ENCODE data around the gene RNPEP. TPM values are rescaled to one million over a fixed set of nuclear protein-coding genes. Genes with fewer than 3 reads are reported as not detected.
A peak's percentile ranks its signal among the peaks of the same experiment; 100 is the strongest.

RNPEP gene
- total and polyA plus RNA-seq, 11 donors: 12.4 to 36.2 (median 15.6) TPM

DNA sequence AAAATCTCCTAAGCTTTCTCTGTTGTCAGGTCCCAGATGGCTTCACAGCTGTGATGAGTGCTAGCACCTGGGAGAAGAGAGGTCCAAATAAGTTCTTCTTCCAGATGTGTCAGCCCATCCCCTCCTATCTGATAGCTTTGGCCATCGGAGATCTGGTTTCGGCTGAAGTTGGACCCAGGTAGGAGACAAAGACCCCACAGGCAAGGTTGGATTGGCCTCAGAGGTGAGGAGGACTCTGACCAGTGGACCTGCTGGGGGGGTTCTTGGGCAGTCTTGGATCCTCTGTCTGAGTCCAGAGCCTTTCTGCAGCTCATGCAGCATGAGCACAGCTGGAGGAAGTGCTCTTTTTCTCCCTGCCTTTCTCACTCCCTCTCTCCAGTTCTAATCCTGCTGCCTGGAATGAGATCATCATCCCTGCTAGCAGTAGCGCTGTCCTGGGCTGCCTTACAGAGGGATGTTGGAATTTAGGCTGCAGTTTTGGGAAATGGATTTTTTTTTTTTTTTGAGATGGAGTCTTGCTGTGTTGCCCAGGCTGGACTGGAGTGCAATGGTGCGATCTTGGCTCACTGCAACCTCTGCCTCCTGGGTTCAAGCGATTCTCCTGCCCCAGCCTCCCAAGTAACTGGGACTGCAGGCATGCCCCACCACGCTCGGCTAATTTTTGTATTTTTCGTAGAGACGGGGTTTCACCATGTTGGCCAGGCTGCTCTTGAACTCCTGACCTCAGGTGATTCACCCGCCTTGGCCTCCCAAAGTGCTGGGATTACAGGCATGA lies 7.1 kb downstream of the RNPEP start:
- Histone ChIP-seq H3K4me3 (no peak overlapping the region), H3K4me1 (peaks cover 0 to 36% (median 11%) of the 10 kb centered on the region in 12 donors), H3K36me3 (peaks cover 0 to 62% (median 60%) of the 10 kb centered on the region in 9 donors), H3K27me3 (no peaks in the 10 kb centered on the region), H3K27ac (peak overlapping the region in 3 of 12 donors; percentile 24 to 40 (median 35)), H3K9me3 (no peaks in the 10 kb centered on the region)
- ATAC-seq (no peak), DNase-seq (peak in 1 of 5 donors; percentile 7)
- WGBS, 4 donors: 93 to 96% (median 96%) methylated on average over 10 of the region's 10 CpGs
- TF ChIP-seq POLR2A (IDR thresholded peaks at IDR 0.05) (no peak), CTCF (IDR thresholded peaks at IDR 0.05) (no peak)
- intact Hi-C loops (cut with DNase I): loop anchor here in 2 of 10 donors (10.0 kb wide), 2 partner anchors 285 to 455 kb away; partner anchors contain the start of gene NAV1 (in 1 of the 2)

DNA sequence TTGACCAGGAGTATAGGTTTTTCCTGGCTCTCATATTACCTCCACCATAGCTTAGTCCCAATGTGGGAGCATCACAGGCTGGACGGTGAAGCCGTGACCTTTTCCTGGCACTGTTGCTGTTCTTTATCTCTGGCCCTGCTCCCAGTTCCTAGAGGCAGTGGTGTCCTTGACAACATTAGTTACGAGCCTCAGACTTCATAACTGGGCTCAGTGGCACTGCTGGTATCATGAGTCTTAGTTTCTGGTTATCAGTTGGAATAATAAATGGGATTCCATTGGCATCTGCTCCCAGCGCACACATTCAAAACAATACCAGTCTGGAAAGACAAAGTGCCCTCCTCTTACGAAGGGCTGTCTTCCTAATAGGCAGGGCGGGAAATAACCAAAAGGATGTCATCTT lies 8.0 kb downstream of the RNPEP start:
- Histone ChIP-seq H3K27me3 (no peaks in the 10 kb centered on the region), H3K9me3 (no peaks in the 10 kb centered on the region), H3K4me3 (no peak overlapping the region), H3K27ac (peak overlapping the region in 7 of 12 donors; percentile 10 to 46 (median 36)), H3K36me3 (peaks cover 0 to 71% (median 67%) of the 10 kb centered on the region in 9 donors), H3K4me1 (peaks cover 0 to 29% (median 8%) of the 10 kb centered on the region in 12 donors)
- TF ChIP-seq POLR2A (IDR thresholded peaks at IDR 0.05) (no peak), CTCF (IDR thresholded peaks at IDR 0.05) (no peak)
- WGBS, 4 donors: 40 to 42% (median 40%) methylated on average over 6 of the region's 6 CpGs
- ATAC-seq (peak; percentile 92 to 95 (median 94)), DNase-seq (peak in 4 of 5 donors; percentile 67 to 76 (median 73))
- intact Hi-C loops (cut with DNase I): no loop called here

GRCh38 chr1:201999625-202000238 lies 17.3 kb downstream of the RNPEP start:
- Histone ChIP-seq H3K4me1 (peaks cover 0 to 4% (median 0%) of the 10 kb centered on the region in 12 donors), H3K27me3 (no peaks in the 10 kb centered on the region), H3K9me3 (no peaks in the 10 kb centered on the region), H3K27ac (no peak overlapping the region), H3K4me3 (no peak overlapping the region), H3K36me3 (peaks cover 0 to 99% (median 93%) of the 10 kb centered on the region in 9 donors)
- ATAC-seq: peak in 3 of 4 donors; percentile 47 to 68 (median 63)
- DNase-seq: no peak
- intact Hi-C loops (cut with DNase I): no loop called here
- 52 to 59% (median 54%) methylated on average over 11 to 16 of the region's 16 CpGs for WGBS, 4 donors
- TF ChIP-seq CTCF (IDR thresholded peaks at IDR 0.05): peak; percentile 52 to 74 (median 67)
- TF ChIP-seq POLR2A (IDR thresholded peaks at IDR 0.05): no peak

- no peak for TF ChIP-seq POLR2A (IDR thresholded peaks at IDR 0.05)
- TF ChIP-seq CTCF (IDR thresholded peaks at IDR 0.05): no peak
- DNase-seq: no peak
- Histone ChIP-seq H3K27ac (no peak overlapping the region), H3K9me3 (no peaks in the 10 kb centered on the region), H3K4me1 (peaks cover 0 to 8% (median 0%) of the 10 kb centered on the region in 12 donors), H3K27me3 (no peaks in the 10 kb centered on the region), H3K36me3 (peaks cover 0 to 97% (median 88%) of the 10 kb centered on the region in 9 donors), H3K4me3 (no peak overlapping the region)
- ATAC-seq: no peak
- WGBS, 4 donors: 84 to 91% (median 89%) methylated on average over 9 of the region's 9 CpGs
- intact Hi-C loops (cut with DNase I): no loop called here
These were observed 20.1 kb downstream of the RNPEP start for GRCh38 chr1:202002507-202002906.

All from heart left ventricle (tissue), 16 donors.